ENCODE measurements around the gene GPR153. TPM values are rescaled to one million over a fixed set of nuclear protein-coding genes. Genes with fewer than 3 reads are reported as not detected.

Gene GPR153
- total and polyA plus RNA-seq, 4 donors = 0.37 to 5.9 (median 2.7) TPM

- TF ChIP-seq ZBTB33 (IDR thresholded peaks at IDR 0.05) = no peak
- TF ChIP-seq MAX (IDR thresholded peaks at IDR 0.05) = no peak
- no peak for TF ChIP-seq CTCF (IDR thresholded peaks at IDR 0.05; ENCODE audit: low read depth, low read length, missing input control)
- TF ChIP-seq NR2F2 (IDR thresholded peaks at IDR 0.05) = no peak
- Histone ChIP-seq H3K4me1 (ENCODE audit: control insufficient read depth in 4 of 4, insufficient read depth in 4 of 4, low read length in 3 of 4) (peaks cover 11 to 27% (median 20%) of the 10 kb centered on the region in 4 donors), H3K9ac (ENCODE audit: low read depth in 1 of 2, low read length in 2 of 2) (no peak overlapping the region), H3K27me3 (ENCODE audit: control insufficient read depth in 4 of 4, insufficient read depth in 4 of 4, low read length in 3 of 4) (no peaks in the 10 kb centered on the region), H3K36me3 (ENCODE audit: control insufficient read depth in 4 of 4, insufficient read depth in 3 of 4, low read depth in 1 of 4, low read length in 3 of 4) (no peaks in the 10 kb centered on the region), H3K4me3 (ENCODE audit: low read depth in 1 of 3, low read length in 3 of 3) (peak overlapping the region in 1 of 3 donors; percentile 67), H3K9me3 (ENCODE audit: control insufficient read depth in 4 of 4, low read length in 3 of 4) (no peaks in the 10 kb centered on the region), H3K27ac (ENCODE audit: low read depth in 1 of 2, low read length in 2 of 2) (no peak overlapping the region)
- 29% methylated on average over 15 of the region's 15 CpGs for WGBS
- no peak for DNase-seq (ENCODE audit: low spot score)
Observed at GRCh38 chr1:6261615-6261995, 707 bp upstream of the GPR153 start.

GRCh38 chr1:6260433-6260934 is 414 bp downstream of the GPR153 start:
- no peak for TF ChIP-seq FOXA1 (IDR thresholded peaks at IDR 0.05)
- no peak for TF ChIP-seq HNF4A (conservative IDR thresholded peaks at IDR 0.05)
- no peak for TF ChIP-seq JUND (IDR thresholded peaks at IDR 0.05)
- TF ChIP-seq SP1 (IDR thresholded peaks at IDR 0.05) = no peak
- no peak for TF ChIP-seq MAX (IDR thresholded peaks at IDR 0.05)
- TF ChIP-seq ATF3 (IDR thresholded peaks at IDR 0.05) = no peak
- no peak for TF ChIP-seq GABPA (IDR thresholded peaks at IDR 0.05 in 1 of 2, conservative IDR thresholded peaks at IDR 0.05 in 1 of 2)
- TF ChIP-seq NR2F2 (IDR thresholded peaks at IDR 0.05) = no peak
- no peak for TF ChIP-seq FOXA2 (IDR thresholded peaks at IDR 0.05)
- TF ChIP-seq CTCF (IDR thresholded peaks at IDR 0.05; ENCODE audit: low read depth, low read length, missing input control) = no peak
- TF ChIP-seq YY1 (IDR thresholded peaks at IDR 0.05) = no peak
- TF ChIP-seq EGR1 (IDR thresholded peaks at IDR 0.05; ENCODE audit: low read depth in 2 of 2) = no peak
- no peak for TF ChIP-seq RAD21 (IDR thresholded peaks at IDR 0.05)
- TF ChIP-seq TAF1 (conservative IDR thresholded peaks at IDR 0.05) = no peak
- TF ChIP-seq REST (IDR thresholded peaks at IDR 0.05) = no peak
- H3K4me1 ChIP-seq (ENCODE audit: control insufficient read depth in 4 of 4, insufficient read depth in 4 of 4, low read length in 3 of 4) = peaks cover 11 to 27% (median 20%) of the 10 kb centered on the region in 4 donors
- H3K27me3 ChIP-seq (ENCODE audit: control insufficient read depth in 4 of 4, insufficient read depth in 4 of 4, low read length in 3 of 4) = no peaks in the 10 kb centered on the region
- peak overlapping the region in 2 of 3 donors; percentile 47 to 67 for H3K4me3 ChIP-seq (ENCODE audit: low read depth in 1 of 3, low read length in 3 of 3)
- 2% methylated on average over 61 of the region's 61 CpGs for WGBS
- no peaks in the 10 kb centered on the region for H3K36me3 ChIP-seq (ENCODE audit: control insufficient read depth in 4 of 4, insufficient read depth in 3 of 4, low read depth in 1 of 4, low read length in 3 of 4)
- H3K9ac ChIP-seq (ENCODE audit: low read depth in 1 of 2, low read length in 2 of 2) = no peak overlapping the region
- DNase-seq (ENCODE audit: low spot score) = no peak
- no peak overlapping the region for H3K27ac ChIP-seq (ENCODE audit: low read depth in 1 of 2, low read length in 2 of 2)
- H3K9me3 ChIP-seq (ENCODE audit: control insufficient read depth in 4 of 4, low read length in 3 of 4) = no peaks in the 10 kb centered on the region

All from liver (tissue), 9 donors.